DND-41 (cell line): Measurements from ENCODE around the gene FRG2B.
"Not testable (repeated sequence)": the region's sequence is repeated elsewhere in the genome, so short reads cannot be mapped to it uniquely, and the experiment has no call there.

Source experiments
- EZH2 ChIP-seq: IDR thresholded peaks from 3 replicates; pipeline ENCODE4 v1.6.1; 2012; ENCODE audit warnings: borderline replicate concordance, low read depth, mild to moderate bottlenecking, moderate library complexity, low read length, inconsistent platforms; ENCODE audit not compliant: severe bottlenecking
- TF ChIP-seq, protein P1 (sequence below): IDR thresholded peaks from 2 replicates; pipeline ENCODE4 v1.5.1; 2012; ENCODE audit warnings: borderline replicate concordance, low read length, moderate library complexity, mild to moderate bottlenecking; ENCODE audit not compliant: poor library complexity, severe bottlenecking; ENCODE audit errors: extremely low read depth

GRCh38 chr10:133647075-133647748, 20.6 kb upstream of the FRG2B start:
- TF ChIP-seq, protein P1, sequence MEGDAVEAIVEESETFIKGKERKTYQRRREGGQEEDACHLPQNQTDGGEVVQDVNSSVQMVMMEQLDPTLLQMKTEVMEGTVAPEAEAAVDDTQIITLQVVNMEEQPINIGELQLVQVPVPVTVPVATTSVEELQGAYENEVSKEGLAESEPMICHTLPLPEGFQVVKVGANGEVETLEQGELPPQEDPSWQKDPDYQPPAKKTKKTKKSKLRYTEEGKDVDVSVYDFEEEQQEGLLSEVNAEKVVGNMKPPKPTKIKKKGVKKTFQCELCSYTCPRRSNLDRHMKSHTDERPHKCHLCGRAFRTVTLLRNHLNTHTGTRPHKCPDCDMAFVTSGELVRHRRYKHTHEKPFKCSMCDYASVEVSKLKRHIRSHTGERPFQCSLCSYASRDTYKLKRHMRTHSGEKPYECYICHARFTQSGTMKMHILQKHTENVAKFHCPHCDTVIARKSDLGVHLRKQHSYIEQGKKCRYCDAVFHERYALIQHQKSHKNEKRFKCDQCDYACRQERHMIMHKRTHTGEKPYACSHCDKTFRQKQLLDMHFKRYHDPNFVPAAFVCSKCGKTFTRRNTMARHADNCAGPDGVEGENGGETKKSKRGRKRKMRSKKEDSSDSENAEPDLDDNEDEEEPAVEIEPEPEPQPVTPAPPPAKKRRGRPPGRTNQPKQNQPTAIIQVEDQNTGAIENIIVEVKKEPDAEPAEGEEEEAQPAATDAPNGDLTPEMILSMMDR = not testable (repeated sequence)
- not testable (repeated sequence) for TF ChIP-seq EZH2
